ENCODE data around the gene CHSY1. TPM values are rescaled to one million over a fixed set of nuclear protein-coding genes. Genes with fewer than 3 reads are reported as not detected.

Gene CHSY1
- total and polyA plus RNA-seq, 12 donors, result 14.8 to 82.5 (median 34.2) TPM

- H3K36me3 ChIP-seq (replicated peaks in 1 of 2), result peaks cover 0 to 9% of the 10 kb centered on the region in 2 donors
- TF ChIP-seq POLR2A (IDR thresholded peaks at IDR 0.05), result no peak
- TF ChIP-seq CTCF (IDR thresholded peaks at IDR 0.05), result no peak
- no peak overlapping the region for H3K4me3 ChIP-seq
- H3K9me3 ChIP-seq (replicated peaks in 1 of 3), result no peaks in the 10 kb centered on the region
- intact Hi-C loops (cut with DNase I), result no loop called here
- no peaks in the 10 kb centered on the region for H3K27me3 ChIP-seq
- WGBS, 4 donors, result 90 to 94% (median 93%) methylated on average over 21 to 29 of the region's 29 CpGs
- H3K4me1 ChIP-seq (replicated peaks in 1 of 2), result peaks cover 6 to 50% of the 10 kb centered on the region in 2 donors
- peak overlapping the region in 2 of 5 donors; percentile 24 to 70 for H3K27ac ChIP-seq
- no peak for DNase-seq
These were observed 77.5 kb downstream of the CHSY1 start for GRCh38 chr15:101174152-101174920.

- H3K4me3 ChIP-seq, result no peak overlapping the region
- peaks cover 6 to 58% of the 10 kb centered on the region in 2 donors for H3K4me1 ChIP-seq (replicated peaks in 1 of 2)
- H3K27ac ChIP-seq, result no peak overlapping the region
- H3K27me3 ChIP-seq, result no peaks in the 10 kb centered on the region
- DNase-seq, result no peak
- peaks cover 0 to 8% of the 10 kb centered on the region in 2 donors for H3K36me3 ChIP-seq (replicated peaks in 1 of 2)
- intact Hi-C loops (cut with DNase I), result no loop called here
- H3K9me3 ChIP-seq (replicated peaks in 1 of 3), result no peaks in the 10 kb centered on the region
- no peak for TF ChIP-seq POLR2A (IDR thresholded peaks at IDR 0.05)
- no peak for TF ChIP-seq CTCF (IDR thresholded peaks at IDR 0.05)
- WGBS, 4 donors, result 82 to 93% (median 86%) methylated on average over 14 of the region's 14 CpGs
These were observed 78.4 kb downstream of the CHSY1 start for GRCh38 chr15:101173233-101174119.

- peaks cover 6 to 62% of the 10 kb centered on the region in 2 donors for H3K4me1 ChIP-seq (replicated peaks in 1 of 2)
- H3K27me3 ChIP-seq, result no peaks in the 10 kb centered on the region
- peaks cover 0 to 4% of the 10 kb centered on the region in 2 donors for H3K36me3 ChIP-seq (replicated peaks in 1 of 2)
- H3K4me3 ChIP-seq, result no peak overlapping the region
- H3K27ac ChIP-seq, result no peak overlapping the region
- no peak for TF ChIP-seq CTCF (IDR thresholded peaks at IDR 0.05)
- TF ChIP-seq POLR2A (IDR thresholded peaks at IDR 0.05), result no peak
- DNase-seq, result no peak
- no peaks in the 10 kb centered on the region for H3K9me3 ChIP-seq (replicated peaks in 1 of 3)
- intact Hi-C loops (cut with DNase I), result no loop called here
- 72 to 79% (median 73%) methylated on average over 11 to 17 of the region's 17 CpGs for WGBS, 4 donors
These were observed 79.3 kb downstream of the CHSY1 start for GRCh38 chr15:101172501-101173071.

GRCh38 chr15:101171954-101172353 is 79.9 kb downstream of the CHSY1 start:
- Histone ChIP-seq H3K9me3 (replicated peaks in 1 of 3) (no peaks in the 10 kb centered on the region), H3K27me3 (no peaks in the 10 kb centered on the region), H3K27ac (no peak overlapping the region), H3K36me3 (replicated peaks in 1 of 2) (peaks cover 0 to 4% of the 10 kb centered on the region in 2 donors), H3K4me1 (replicated peaks in 1 of 2) (peaks cover 6 to 62% of the 10 kb centered on the region in 2 donors), H3K4me3 (no peak overlapping the region)
- 84 to 87% (median 85%) methylated on average over 12 of the region's 12 CpGs for WGBS, 4 donors
- TF ChIP-seq POLR2A (IDR thresholded peaks at IDR 0.05) (no peak), CTCF (IDR thresholded peaks at IDR 0.05) (no peak)
- intact Hi-C loops (cut with DNase I), result no loop called here
- DNase-seq, result peak in 1 of 7 donors; percentile 1
